HepG2 (cell line): ENCODE measurements around the gene AGPAT2. TPM values are rescaled to one million over a fixed set of nuclear protein-coding genes. Genes with fewer than 3 reads are reported as not detected.

Experiments
- ATAC-seq: fragments of 200-7000 bp; cut with Tn5 transposase; 3 replicates; pipeline ENCODE4 v1.9.1; 2020; ENCODE audit warnings: mild to moderate bottlenecking, moderate library complexity
- BruUV-seq: library from RNA; stranded (reverse); fragments of 400-500 nt; replicated peaks from 2 replicates; lab custom pipeline; 2021; lab: Mats Ljungman, UMichigan
- CTCF ChIA-PET: fragments of 300-600 bp; formaldehyde crosslinking; extraction: SDS; loops from one replicate; lab custom pipeline; 2021; ENCODE audit warnings: low total read pairs, inconsistent platforms, low intra/inter-chr PET ratio; lab: Yijun Ruan, JAX
- POLR2A ChIA-PET: fragments of 350-600 bp; sonication (Branson Sonifier 250); formaldehyde crosslinking; loops from one replicate; lab custom pipeline; 2020; ENCODE audit warnings: antibody characterized with exemption, inconsistent platforms; lab: Yijun Ruan, JAX
- DNase-seq: peaks from one replicate; pipeline ENCODE4 v3.0.0-alpha.2; 2015; ENCODE audit warnings: low spot score
- FAIRE-seq: peaks from 3 replicates; lab custom pipeline; 2011; peaks lifted over from hg19 to GRCh38; lab: Jason Lieb, UNC
- H2AFZ ChIP-seq: one replicate; pipeline ENCODE4 v1.6.1; 2011; ENCODE audit warnings: low read length, inconsistent platforms
- H3K27ac ChIP-seq: fragments of 300-600 bp; 3 replicates; pipeline ENCODE4 v1.8.0; 2011; ENCODE audit warnings: mixed run types, mild to moderate bottlenecking, mixed read lengths, low read length, inconsistent platforms; ENCODE audit not compliant: insufficient read depth; ENCODE audit errors: extremely low read length
- H3K27me3 ChIP-seq, 2 experiments: fragments of 200-600 bp in 1 of 2; 2 replicates in 1 of 2; 3 replicates in 1 of 2; pipeline versions ENCODE4 v1.6.0 to v1.8.0; 2011; ENCODE audit warnings: low read length in 2 of 2, mild to moderate bottlenecking in 2 of 2, moderate library complexity in 2 of 2, inconsistent platforms in 1 of 2; ENCODE audit not compliant: insufficient read depth in 2 of 2, control insufficient read depth in 1 of 2
- H3K36me3 ChIP-seq, 2 experiments: fragments of 200-600 bp in 1 of 2; replicated peaks in 1 of 2; 2 replicates in 1 of 2; 3 replicates in 1 of 2; pipeline versions ENCODE4 v1.5.1 to v1.8.0; 2011; ENCODE audit warnings: low read length in 2 of 2, inconsistent platforms in 1 of 2; ENCODE audit not compliant: insufficient read depth in 2 of 2, control insufficient read depth in 1 of 2
- H3K4me1 ChIP-seq: 2 replicates; pipeline ENCODE4 v1.5.1; 2012; ENCODE audit warnings: low read length, inconsistent platforms; ENCODE audit not compliant: insufficient read depth
- H3K4me2 ChIP-seq: 2 replicates; pipeline ENCODE4 v1.6.0; 2011; ENCODE audit warnings: low read depth, low read length, inconsistent platforms
- H3K4me3 ChIP-seq, 3 experiments: fragments of 200-600 bp in 1 of 3; sonication (generic), shearing (Covaris generic) in 1 of 3; replicated peaks in 1 of 3; 2 replicates each; pipeline ENCODE4 v1.5.1; 2011 to 2016; ENCODE audit warnings: low read length in 3 of 3, inconsistent platforms in 2 of 3, low read depth in 2 of 3, mild to moderate bottlenecking in 2 of 3, control low read depth in 1 of 3, mixed read lengths in 1 of 3; ENCODE audit not compliant: insufficient read depth in 1 of 3
- H3K79me2 ChIP-seq: one replicate; pipeline ENCODE4 v1.6.1; 2011; ENCODE audit warnings: low read length, inconsistent platforms; ENCODE audit not compliant: insufficient read depth
- H3K9ac ChIP-seq: 2 replicates; pipeline ENCODE4 v1.6.0; 2011; ENCODE audit warnings: mild to moderate bottlenecking, low read depth, low read length, inconsistent platforms; ENCODE audit not compliant: insufficient read depth
- H3K9me3 ChIP-seq: 2 replicates; pipeline ENCODE4 v1.5.1; 2012; ENCODE audit warnings: mild to moderate bottlenecking, low read length
- H4K20me1 ChIP-seq: 2 replicates; pipeline ENCODE4 v1.6.0; 2011; ENCODE audit warnings: inconsistent platforms, mild to moderate bottlenecking, low read length, moderate library complexity; ENCODE audit not compliant: insufficient read depth
- AHR ChIP-seq: IDR thresholded peaks from 2 replicates; pipeline ENCODE4 v1.6.1; 2018; ENCODE audit warnings: missing genetic modification reagents, missing compliant biosample characterization
- BCLAF1 ChIP-seq: fragments of 450-650 bp; IDR thresholded peaks from 2 replicates; pipeline ENCODE4 v1.6.1; 2017; ENCODE audit warnings: mild to moderate bottlenecking
- DNMT1 ChIP-seq: sonication (generic); formaldehyde crosslinking; IDR thresholded peaks from 2 replicates; pipeline ENCODE4 v1.5.1; 2020; ENCODE audit warnings: mild to moderate bottlenecking, missing genetic modification reagents
- HIVEP1 ChIP-seq: sonication (generic); formaldehyde crosslinking; IDR thresholded peaks from 2 replicates; pipeline ENCODE4 v1.4.0; 2020; ENCODE audit warnings: mild to moderate bottlenecking, missing genetic modification reagents
- MLX ChIP-seq: IDR thresholded peaks from 2 replicates; pipeline ENCODE4 v1.6.1; 2016
- MTF2 ChIP-seq: sonication (generic); formaldehyde crosslinking; IDR thresholded peaks from 2 replicates; pipeline ENCODE4 v1.5.0; 2020; ENCODE audit warnings: missing genetic modification reagents, borderline replicate concordance
- SP5 ChIP-seq: IDR thresholded peaks from 2 replicates; pipeline ENCODE4 v1.6.1; 2016; ENCODE audit warnings: low read depth, borderline replicate concordance
- SUZ12 ChIP-seq: fragments of 150-350 bp; IDR thresholded peaks from 2 replicates; pipeline ENCODE4 v1.6.1; 2014; ENCODE audit warnings: low read depth, low read length
- TEAD2 ChIP-seq: sonication (generic); formaldehyde crosslinking; IDR thresholded peaks from 2 replicates; pipeline ENCODE4 v1.9.0; 2021; ENCODE audit warnings: missing genetic modification reagents
- ZNF232 ChIP-seq: sonication (generic); formaldehyde crosslinking; IDR thresholded peaks from 2 replicates; pipeline ENCODE4 v1.4.0; 2020; ENCODE audit warnings: missing genetic modification reagents, borderline replicate concordance
- ZNF24 ChIP-seq: fragments of 450-650 bp; IDR thresholded peaks from 2 replicates; pipeline ENCODE4 v1.6.1; 2017; ENCODE audit warnings: antibody characterized with exemption, mild to moderate bottlenecking
- ZNF414 ChIP-seq: sonication (generic); formaldehyde crosslinking; IDR thresholded peaks from 2 replicates; pipeline ENCODE4 v1.5.0; 2020; ENCODE audit warnings: missing genetic modification reagents
- ZNF546 ChIP-seq: sonication (generic); formaldehyde crosslinking; conservative IDR thresholded peaks from 2 replicates; pipeline ENCODE4 v1.8.1; 2023; ENCODE audit warnings: mild to moderate bottlenecking, missing genetic modification reagents
- ZNF652 ChIP-seq: IDR thresholded peaks from 2 replicates; pipeline ENCODE4 v1.6.1; 2016; ENCODE audit warnings: low read depth, borderline replicate concordance
- ZSCAN21 ChIP-seq: sonication (generic); formaldehyde crosslinking; IDR thresholded peaks from 2 replicates; pipeline ENCODE4 v1.8.0; 2022; ENCODE audit warnings: mild to moderate bottlenecking, missing genetic modification reagents, moderate library complexity, borderline replicate concordance
- WGBS: methylation state at CpG from one replicate; pipeline ENCODE4 v1.1.6; 2017; ENCODE audit warnings: low lambda C conversion rate; 5-methylcytosine and 5-hydroxymethylcytosine counted together
- in situ Hi-C: cut with HindIII; loops from 2 replicates; pipeline ENCODE4 v1.10.0; 2017; ENCODE audit warnings: low pct_unique_long_range_greater_than_20kb; ENCODE audit not compliant: extremely low pct_ligation_motif_present
- intact Hi-C: fragments of 100-400 bp; cut with micrococcal nuclease; formaldehyde crosslinking; loops from one replicate; pipeline ENCODE4 v1.10.0; 2022; ENCODE audit not compliant: unreplicated experiment
- polyA plus RNA-seq, 8 experiments: library from polyadenylated mRNA; depleted of rRNA in 3 of 8; stranded (reverse) in 7 of 8; unstranded in 1 of 8; fragments of >200 nt; fragmentation: Illumina TruSeq in 4 of 8; extraction: Trizol in 4 of 8; gene quantifications; 2 replicates each; pipeline versions ENCODE4 v1.2.1 to v1.2.3, GENCODE V29; 2011 to 2016; ENCODE audit warnings: low read depth in 4 of 8, missing spikeins in 1 of 8, mixed read lengths in 1 of 8; ENCODE audit not compliant: insufficient read depth in 1 of 8
- total RNA-seq, 5 experiments: library from RNA; depleted of rRNA; stranded (reverse); fragments of >200 nt; fragmentation: Illumina TruSeq; extraction: Trizol; gene quantifications; 2 replicates each; pipeline ENCODE4 v1.2.3, GENCODE V29; 2016; ENCODE audit warnings: low read depth in 1 of 5

AGPAT2 gene
- total and polyA plus RNA-seq, 2 of the 13 experiments (the other 11 are each of a cell fraction or from before 2014, with no cell fraction given), result 3.9 to 25.8 TPM

- FAIRE-seq, result no peak
- no TSS peak for BruUV-seq
- 51% methylated on average over 20 of the region's 31 CpGs for WGBS
- H3K4me3 ChIP-seq, result peak overlapping the region in 1 of 3 experiments; percentile 67; a peak in 1 of 6 replicates
- TF ChIP-seq ZNF546 (CRISPR knock-in tag) (0 out of 2 replicates have a peak, but pooled peaks have one; percentile 3), SP5 (no peak), ZSCAN21 (no peak), ZNF232 (CRISPR knock-in tag) (peak; percentile 56; the same call in 1 of the 2 replicates), TEAD2 (CRISPR knock-in tag) (no peak), MLX (CRISPR knock-in tag) (no peak), ZNF414 (CRISPR knock-in tag) (no peak), HIVEP1 (peak; percentile 22; the same call in 1 of the 2 replicates), DNMT1 (0 out of 2 replicates have a peak, but pooled peaks have one; percentile 25), ZNF652 (CRISPR knock-in tag) (no peak), ZNF24 (no peak), BCLAF1 (no peak), SUZ12 (no peak), AHR (CRISPR knock-in tag) (no peak), MTF2 (no peak)
- ChIA-PET CTCF (interaction anchor here (1.1 to 1.5 kb wide), 3 partner anchors 13 to 159 kb away, joined by 3 to 8 read pairs (median 4); no protein-coding TSS in a partner anchor), POLR2A (interaction anchor here (1.4 kb wide), 1 partner anchor 280 kb away, joined by 4 read pairs; the partner anchor contains the start of gene DNLZ)
- H3K79me2 ChIP-seq, result no peaks in the 10 kb centered on the region
- peak overlapping the region; percentile 88 for H3K4me2 ChIP-seq
- no peak for ATAC-seq
- in situ Hi-C loops, result loop anchor here (25.0 kb wide), 1 partner anchor 306 kb away; the partner anchor contains the start of gene GPSM1
- DNase-seq, result no peak
- H3K9me3 ChIP-seq, result no peaks in the 10 kb centered on the region
- H3K27ac ChIP-seq, result no peak overlapping the region
- no peak overlapping the region for H3K9ac ChIP-seq
- H4K20me1 ChIP-seq, result no peaks in the 10 kb centered on the region
- H3K27me3 ChIP-seq, result peaks cover 3 to 32% of the 10 kb centered on the region in 2 experiments
- no peaks in the 10 kb centered on the region for H3K36me3 ChIP-seq
- no peak overlapping the region for H2AFZ ChIP-seq
- H3K4me1 ChIP-seq, result peaks cover 40% of the 10 kb centered on the region
- intact Hi-C loops, result no loop called here
These were observed 43.5 kb downstream of the AGPAT2 start for GRCh38 chr9:136643596-136644342.
